Neural crest cell (in vitro differentiated cells): ENCODE measurements around the gene TIMP1. TPM values are rescaled to one million over a fixed set of nuclear protein-coding genes. Genes with fewer than 3 reads are reported as not detected.

Experiments used
- DNase-seq: peaks from one replicate; pipeline ENCODE4 v3.0.0; 2021; ENCODE audit warnings: low read depth, mixed read lengths, low spot score
- H3K27ac Mint-ChIP-seq: one replicate; pipeline ENCODE4 v1.8.0; 2021; ENCODE audit warnings: mild to moderate bottlenecking, mixed read lengths; ENCODE audit not compliant: unreplicated experiment
- H3K27me3 Mint-ChIP-seq: 2 replicates; pipeline ENCODE4 v1.8.0; 2021; ENCODE audit warnings: low read depth, mild to moderate bottlenecking, mixed read lengths
- H3K36me3 Mint-ChIP-seq: 2 replicates; pipeline ENCODE4 v1.8.0; 2021; ENCODE audit warnings: low read depth, mild to moderate bottlenecking, mixed read lengths
- H3K4me1 Mint-ChIP-seq: 2 replicates; pipeline ENCODE4 v1.8.0; 2021; ENCODE audit warnings: mixed read lengths
- H3K4me3 Mint-ChIP-seq: one replicate; pipeline ENCODE4 v1.8.0; 2021; ENCODE audit warnings: mild to moderate bottlenecking, mixed read lengths
- H3K9me3 Mint-ChIP-seq: 2 replicates; pipeline ENCODE4 v1.8.0; 2021; ENCODE audit warnings: mixed read lengths
- microRNA-seq: library from miRNA; unstranded; fragments of <30 nt; microRNA quantifications from one replicate; pipeline ENCODE4, GENCODE V29; 2020
- total RNA-seq: library from RNA; stranded (reverse); gene quantifications from 2 replicates; pipeline ENCODE4 v1.2.1, GENCODE V29; 2021
- TF ChIP-seq, protein P1 (sequence below): fragments of 200-600 bp; sonication (generic); conservative IDR thresholded peaks from 2 replicates; pipeline ENCODE4 v1.5.0; 2021; ENCODE audit warnings: antibody characterized with exemption, mild to moderate bottlenecking

Gene TIMP1
- total RNA-seq, 1 donor from 2014 or later, result 63.8 TPM

DNA sequence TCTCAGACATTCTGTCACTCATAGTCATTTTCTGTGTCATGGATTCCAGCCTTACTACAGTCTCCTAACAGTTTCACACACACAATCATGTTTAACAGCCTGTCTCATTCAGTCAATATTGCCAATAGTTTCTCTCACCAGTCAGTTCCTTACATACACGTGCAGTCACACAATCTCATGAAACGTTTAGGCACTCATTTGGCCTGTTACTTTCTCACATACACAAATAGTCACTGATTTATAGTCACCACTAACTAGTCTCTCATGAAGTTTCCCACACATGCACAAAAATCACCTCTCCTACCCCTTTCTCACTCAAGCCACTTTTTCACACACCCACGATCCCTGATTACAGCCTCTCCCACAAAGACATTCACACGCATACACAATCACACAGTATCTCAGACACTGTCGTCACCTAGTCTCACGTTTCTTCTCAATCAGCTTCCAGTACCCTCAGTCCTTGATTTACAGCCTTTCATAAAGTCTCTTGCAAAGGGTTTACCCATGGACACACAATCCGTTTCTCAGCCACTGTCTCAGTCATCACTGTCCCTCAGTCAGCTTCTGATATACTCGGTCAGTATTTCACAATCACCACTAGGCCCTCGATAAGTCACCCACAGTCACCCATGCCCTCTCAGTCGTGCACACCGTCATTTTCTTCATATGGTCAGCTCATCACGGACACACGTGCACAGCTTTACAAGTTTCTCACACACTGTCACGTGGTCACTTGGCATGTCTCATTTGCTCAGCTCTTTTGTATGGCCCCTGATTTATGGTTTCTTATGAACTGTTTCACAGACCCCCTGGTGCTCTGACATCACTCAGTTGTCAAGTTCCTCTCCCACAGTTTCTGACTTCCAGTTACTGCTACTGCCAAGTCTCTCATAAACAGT lies 51.7 kb downstream of the TIMP1 start:
- Mint-ChIP-seq H3K27me3 (no peaks in the 10 kb centered on the region), H3K36me3 (peaks cover 8% of the 10 kb centered on the region), H3K27ac (no peak overlapping the region), H3K9me3 (no peaks in the 10 kb centered on the region), H3K4me1 (no peaks in the 10 kb centered on the region), H3K4me3 (no peak overlapping the region)
- no peak for DNase-seq
- TF ChIP-seq, protein P1, sequence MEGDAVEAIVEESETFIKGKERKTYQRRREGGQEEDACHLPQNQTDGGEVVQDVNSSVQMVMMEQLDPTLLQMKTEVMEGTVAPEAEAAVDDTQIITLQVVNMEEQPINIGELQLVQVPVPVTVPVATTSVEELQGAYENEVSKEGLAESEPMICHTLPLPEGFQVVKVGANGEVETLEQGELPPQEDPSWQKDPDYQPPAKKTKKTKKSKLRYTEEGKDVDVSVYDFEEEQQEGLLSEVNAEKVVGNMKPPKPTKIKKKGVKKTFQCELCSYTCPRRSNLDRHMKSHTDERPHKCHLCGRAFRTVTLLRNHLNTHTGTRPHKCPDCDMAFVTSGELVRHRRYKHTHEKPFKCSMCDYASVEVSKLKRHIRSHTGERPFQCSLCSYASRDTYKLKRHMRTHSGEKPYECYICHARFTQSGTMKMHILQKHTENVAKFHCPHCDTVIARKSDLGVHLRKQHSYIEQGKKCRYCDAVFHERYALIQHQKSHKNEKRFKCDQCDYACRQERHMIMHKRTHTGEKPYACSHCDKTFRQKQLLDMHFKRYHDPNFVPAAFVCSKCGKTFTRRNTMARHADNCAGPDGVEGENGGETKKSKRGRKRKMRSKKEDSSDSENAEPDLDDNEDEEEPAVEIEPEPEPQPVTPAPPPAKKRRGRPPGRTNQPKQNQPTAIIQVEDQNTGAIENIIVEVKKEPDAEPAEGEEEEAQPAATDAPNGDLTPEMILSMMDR, result no peak

DNA sequence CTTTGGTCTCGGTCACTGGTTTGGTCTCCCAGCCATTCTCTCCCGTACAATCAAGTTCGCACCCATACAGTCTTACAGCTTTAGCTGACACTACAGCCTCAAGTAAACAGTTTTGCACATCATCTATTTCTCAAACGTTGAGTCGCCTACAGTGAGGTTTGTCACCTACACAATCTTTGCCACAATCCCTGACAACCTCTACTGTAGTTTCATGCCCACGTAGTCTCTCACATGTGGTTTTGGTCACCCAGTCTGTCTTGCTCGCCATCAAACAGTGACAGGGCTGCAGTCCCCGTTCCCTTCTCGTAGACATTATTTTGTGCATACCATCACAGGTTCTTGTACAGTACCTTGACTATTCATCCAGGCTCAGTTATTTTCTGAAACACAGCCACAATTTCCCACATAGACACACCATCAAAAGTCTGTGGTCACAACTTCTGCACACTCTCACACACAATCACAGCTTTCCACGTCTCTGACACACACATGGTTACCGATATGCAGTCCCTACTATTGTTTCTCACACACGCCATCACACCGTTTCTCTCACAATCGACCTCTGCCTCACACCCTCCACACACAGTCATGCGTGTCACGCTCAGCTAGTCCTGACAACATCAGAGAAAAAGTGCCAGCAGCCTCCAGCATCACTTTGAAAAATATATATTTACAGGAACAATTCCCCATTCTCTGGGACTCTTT lies 52.8 kb downstream of the TIMP1 start:
- no peak for DNase-seq
- H3K27me3 Mint-ChIP-seq, result no peaks in the 10 kb centered on the region
- H3K27ac Mint-ChIP-seq, result no peak overlapping the region
- no peaks in the 10 kb centered on the region for H3K4me1 Mint-ChIP-seq
- peaks cover 15% of the 10 kb centered on the region for H3K36me3 Mint-ChIP-seq
- peaks cover 5% of the 10 kb centered on the region for H3K9me3 Mint-ChIP-seq
- TF ChIP-seq, protein P1, result no peak
- H3K4me3 Mint-ChIP-seq, result no peak overlapping the region

Small RNAs within 50 kb of the gene (microRNA-seq; reads per million reads assigned to microRNA genes)
- not detected for gene MIR4769

Other genes starting within 250 kb of the TIMP1 start
- 1.4 and 1.9 TPM in 2 replicates for gene ZNF157, start 211.9 kb upstream of the TIMP1 start, total RNA-seq
- 7.1 and 7.8 TPM in 2 replicates for gene ZNF41, start 99.2 kb upstream of the TIMP1 start, total RNA-seq
- 55.7 and 56.3 TPM in 2 replicates for gene ARAF, start 21.2 kb upstream of the TIMP1 start, total RNA-seq
- gene SYN1, start 37.4 kb downstream of the TIMP1 start, total RNA-seq, result 4.5 and 4.9 TPM in 2 replicates
- 1.6 and 1.7 TPM in 2 replicates for gene CFP, start 47.5 kb downstream of the TIMP1 start, total RNA-seq
- gene ELK1, start 68.1 kb downstream of the TIMP1 start, total RNA-seq, result 24.6 and 27.4 TPM in 2 replicates
- 93.7 and 95.7 TPM in 2 replicates for gene UXT, start 76.7 kb downstream of the TIMP1 start, total RNA-seq